Transverse colon (tissue), 4 donors: Measurements from ENCODE around the gene SEC24A.

Experiments
- CTCF ChIP-seq, 5 experiments: fragments of 200-600 bp in 3 of 5; fragments of 450-650 bp in 2 of 5; sonication (generic) in 3 of 5; IDR thresholded peaks; 1 replicate in 2 of 5; 2 replicates in 3 of 5; pipeline ENCODE4 v1.5.1; 2016 to 2017; ENCODE audit warnings: antibody characterized with exemption in 5 of 5, inconsistent platforms in 3 of 5, mild to moderate bottlenecking in 2 of 5, moderate library complexity in 1 of 5
- EP300 ChIP-seq: sonication (generic); formaldehyde crosslinking; IDR thresholded peaks from one replicate; pipeline ENCODE4 v1.6.1; 2017; ENCODE audit warnings: antibody characterized with exemption, low read depth
- POLR2A ChIP-seq: fragments of 450-650 bp; IDR thresholded peaks from one replicate; pipeline ENCODE4 v1.6.1; 2016; ENCODE audit warnings: antibody characterized with exemption, mild to moderate bottlenecking, moderate library complexity
- POLR2AphosphoS5 ChIP-seq, 3 donors: sonication (generic); formaldehyde crosslinking; IDR thresholded peaks; one replicate each; pipeline ENCODE4 v1.6.1; 2016; ENCODE audit warnings: antibody characterized with exemption in 3 of 3

GRCh38 chr5:134742134-134742533, 93.5 kb downstream of the SEC24A start:
- TF ChIP-seq POLR2AphosphoS5 (IDR thresholded peaks at IDR 0.05) = no peak
- no peak for TF ChIP-seq POLR2A
- TF ChIP-seq CTCF (IDR thresholded peaks at IDR 0.05) = no peak
- TF ChIP-seq EP300 = no peak
